SH-SY5Y (cell line): ENCODE results near the gene STK17B.

Source experiments
- GATA2 ChIP-seq: IDR thresholded peaks from 2 replicates; pipeline ENCODE4 v1.6.1; 2011; ENCODE audit warnings: mild to moderate bottlenecking, low read depth, low read length
- GATA3 ChIP-seq: IDR thresholded peaks from 2 replicates; pipeline ENCODE4 v1.6.1; 2011; ENCODE audit warnings: low read depth, mild to moderate bottlenecking, low read length, moderate library complexity

Gene STK17B

GRCh38 chr2:196172951-196173350, 1.6 kb upstream of the STK17B start:
- TF ChIP-seq GATA2 (no peak), GATA3 (no peak)

- no peak for TF ChIP-seq GATA3
- TF ChIP-seq GATA2, result no peak
Measured at GRCh38 chr2:196171946-196172345, 568 bp upstream of the STK17B start.

- TF ChIP-seq GATA3, result no peak
Measured at GRCh38 chr2:196170606-196171247, 651 bp downstream of the STK17B start.

- no peak for TF ChIP-seq GATA2
- no peak for TF ChIP-seq GATA3
Measured at GRCh38 chr2:196170213-196170605, 1.2 kb downstream of the STK17B start.

GRCh38 chr2:196169516-196169915, 1.9 kb downstream of the STK17B start:
- TF ChIP-seq GATA3 (no peak), GATA2 (no peak)

- no peak for TF ChIP-seq GATA2
- no peak for TF ChIP-seq GATA3
Measured at GRCh38 chr2:196168181-196168580, 3.2 kb downstream of the STK17B start.

GRCh38 chr2:196167666-196168065, 3.7 kb downstream of the STK17B start:
- no peak for TF ChIP-seq GATA2
- TF ChIP-seq GATA3, result no peak

GRCh38 chr2:196166876-196167275, 4.5 kb downstream of the STK17B start:
- TF ChIP-seq GATA3, result no peak
- no peak for TF ChIP-seq GATA2

GRCh38 chr2:196165016-196165415, 6.4 kb downstream of the STK17B start:
- TF ChIP-seq GATA2 (no peak), GATA3 (no peak)

GRCh38 chr2:196163285-196163684, 8.1 kb downstream of the STK17B start:
- no peak for TF ChIP-seq GATA3
- TF ChIP-seq GATA2, result no peak

- TF ChIP-seq GATA3 (no peak), GATA2 (no peak)
Measured at GRCh38 chr2:196162586-196163175, 8.7 kb downstream of the STK17B start.

GRCh38 chr2:196160946-196161345, 10.4 kb downstream of the STK17B start:
- no peak for TF ChIP-seq GATA3
- TF ChIP-seq GATA2, result no peak

GRCh38 chr2:196160101-196160500, 11.3 kb downstream of the STK17B start:
- TF ChIP-seq GATA3 (no peak), GATA2 (no peak)

- TF ChIP-seq GATA3 (no peak), GATA2 (no peak)
Measured at GRCh38 chr2:196159221-196159892, 12.0 kb downstream of the STK17B start.

- TF ChIP-seq GATA3 (no peak), GATA2 (no peak)
Measured at GRCh38 chr2:196155575-196155974, 15.8 kb downstream of the STK17B start.

GRCh38 chr2:196153480-196153879, 17.9 kb downstream of the STK17B start:
- no peak for TF ChIP-seq GATA3
- TF ChIP-seq GATA2, result no peak
